ENCODE data around the gene NEK1.
A peak's percentile ranks its signal among the peaks of the same experiment; 100 is the strongest.
"Not testable (repeated sequence)": the region's sequence is repeated elsewhere in the genome, so short reads cannot be mapped to it uniquely, and the experiment has no call there.

The NEK1 gene

DNA sequence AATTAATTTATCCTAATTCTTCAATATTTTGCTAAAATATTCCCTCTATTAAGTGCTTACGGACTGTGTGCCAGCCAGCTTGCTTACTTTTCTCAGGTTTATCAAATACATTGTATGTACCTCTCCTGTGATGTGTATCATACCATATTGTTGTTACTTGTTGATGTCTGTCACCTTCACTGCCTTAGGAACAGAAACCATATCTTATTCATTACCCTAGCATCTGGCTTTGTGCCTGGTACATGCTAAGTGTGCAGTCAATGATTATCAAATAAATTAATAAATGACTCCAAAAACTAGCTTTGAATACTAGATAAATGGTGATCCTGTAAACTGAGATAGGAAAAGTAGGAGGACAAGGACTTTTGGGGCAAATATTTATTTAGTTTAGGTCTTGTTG is 14.9 kb upstream of the NEK1 start:
- H3K4me3 ChIP-seq (ENCODE audit: low read depth, low read length), result no peak overlapping the region
- DNase-seq (ENCODE audit: low read depth), result no peak
- TF ChIP-seq, protein P1, sequence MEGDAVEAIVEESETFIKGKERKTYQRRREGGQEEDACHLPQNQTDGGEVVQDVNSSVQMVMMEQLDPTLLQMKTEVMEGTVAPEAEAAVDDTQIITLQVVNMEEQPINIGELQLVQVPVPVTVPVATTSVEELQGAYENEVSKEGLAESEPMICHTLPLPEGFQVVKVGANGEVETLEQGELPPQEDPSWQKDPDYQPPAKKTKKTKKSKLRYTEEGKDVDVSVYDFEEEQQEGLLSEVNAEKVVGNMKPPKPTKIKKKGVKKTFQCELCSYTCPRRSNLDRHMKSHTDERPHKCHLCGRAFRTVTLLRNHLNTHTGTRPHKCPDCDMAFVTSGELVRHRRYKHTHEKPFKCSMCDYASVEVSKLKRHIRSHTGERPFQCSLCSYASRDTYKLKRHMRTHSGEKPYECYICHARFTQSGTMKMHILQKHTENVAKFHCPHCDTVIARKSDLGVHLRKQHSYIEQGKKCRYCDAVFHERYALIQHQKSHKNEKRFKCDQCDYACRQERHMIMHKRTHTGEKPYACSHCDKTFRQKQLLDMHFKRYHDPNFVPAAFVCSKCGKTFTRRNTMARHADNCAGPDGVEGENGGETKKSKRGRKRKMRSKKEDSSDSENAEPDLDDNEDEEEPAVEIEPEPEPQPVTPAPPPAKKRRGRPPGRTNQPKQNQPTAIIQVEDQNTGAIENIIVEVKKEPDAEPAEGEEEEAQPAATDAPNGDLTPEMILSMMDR (IDR thresholded peaks at IDR 0.05; ENCODE audit: control insufficient read depth, extremely low read depth, insufficient read depth), result no peak

DNA sequence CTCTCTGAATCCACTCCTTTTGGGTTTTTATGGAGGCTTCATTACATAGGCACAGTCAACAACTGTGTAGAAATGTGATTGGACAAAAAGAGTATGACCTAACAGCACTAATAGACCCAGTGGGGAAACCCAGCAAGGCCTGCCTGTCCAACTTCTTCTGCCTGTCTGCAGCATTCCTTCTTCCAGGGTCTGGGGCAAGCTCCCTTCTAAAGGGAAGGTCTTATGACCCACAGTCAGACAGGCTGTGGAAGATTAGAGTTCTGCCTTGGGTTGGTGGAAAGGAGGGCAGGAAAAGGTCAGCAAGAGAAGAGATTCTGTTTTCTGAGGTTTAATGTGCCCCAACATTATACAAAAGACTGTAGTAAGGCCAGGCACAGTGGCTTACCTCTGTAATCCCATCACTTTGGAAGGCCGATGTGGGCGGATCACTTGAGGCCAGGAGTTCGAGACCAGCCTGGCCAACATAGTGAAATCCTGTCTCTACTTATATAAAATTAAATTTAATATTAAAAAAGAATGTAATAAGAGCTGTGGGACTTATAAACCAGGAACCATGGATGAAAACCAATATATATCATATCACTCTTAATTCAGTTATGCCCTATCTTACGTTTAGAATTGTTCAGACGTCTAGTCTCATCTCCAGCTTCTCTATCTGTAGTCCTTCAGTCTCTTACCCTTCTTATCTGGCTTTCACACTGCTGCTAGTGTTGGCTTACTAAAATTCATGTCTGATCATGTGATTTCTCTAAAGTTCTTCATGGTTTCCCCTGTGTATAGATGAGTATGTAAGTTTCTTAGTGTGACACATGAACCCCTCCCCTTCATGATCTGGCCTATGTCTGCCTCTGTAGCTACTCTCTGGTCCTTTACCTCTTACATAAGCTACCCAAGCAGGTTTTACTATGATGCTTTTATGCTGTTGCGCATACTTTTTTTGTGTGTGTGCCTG is 14.2 kb upstream of the NEK1 start:
- DNase-seq (ENCODE audit: low read depth), result no peak
- TF ChIP-seq, protein P1 (IDR thresholded peaks at IDR 0.05; ENCODE audit: control insufficient read depth, extremely low read depth, insufficient read depth), result no peak
- H3K4me3 ChIP-seq (ENCODE audit: low read depth, low read length), result no peak overlapping the region

DNA sequence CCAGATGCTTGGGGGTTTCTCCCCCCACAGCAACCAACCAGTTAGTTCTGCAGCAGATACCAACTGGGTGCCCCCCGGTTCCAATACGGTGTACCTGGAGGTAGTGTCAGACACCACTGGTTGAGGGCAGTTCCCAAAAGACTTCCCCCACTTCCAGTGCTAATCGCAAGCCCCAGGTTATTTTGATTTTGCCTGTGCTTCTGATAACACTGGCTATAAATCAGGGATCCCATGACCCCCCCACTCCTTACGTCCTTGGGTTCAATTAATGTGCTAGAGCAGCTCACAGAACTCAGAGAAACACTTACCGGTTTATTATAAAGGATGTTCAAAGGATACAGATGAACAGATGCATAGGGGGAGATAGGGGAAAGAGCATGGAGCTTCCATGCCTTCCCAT is 13.5 kb upstream of the NEK1 start:
- TF ChIP-seq, protein P1 (IDR thresholded peaks at IDR 0.05; ENCODE audit: control insufficient read depth, extremely low read depth, insufficient read depth), result no peak
- no peak overlapping the region for H3K4me3 ChIP-seq (ENCODE audit: low read depth, low read length)
- DNase-seq (ENCODE audit: low read depth), result no peak

DNA sequence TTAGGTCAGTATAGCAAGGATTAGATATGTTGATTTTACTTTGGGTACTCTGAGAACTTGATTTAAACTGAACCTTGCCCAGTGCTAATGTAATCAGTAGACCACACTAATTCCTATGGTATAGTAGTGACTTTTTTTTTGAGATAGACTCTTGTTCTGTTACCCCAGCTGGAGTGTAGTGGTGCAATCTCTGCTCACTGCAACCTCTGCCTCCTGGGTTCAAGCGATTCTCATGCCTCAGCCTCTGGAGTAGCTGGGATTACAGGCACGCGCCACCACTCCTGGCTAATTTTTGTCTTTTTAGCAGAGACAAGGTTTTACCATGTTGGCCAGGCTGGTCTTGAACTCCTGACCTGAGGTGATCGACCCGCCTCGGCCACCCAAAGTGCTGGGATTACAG is 11.6 kb upstream of the NEK1 start:
- DNase-seq (ENCODE audit: low read depth); H3K4me3 ChIP-seq (ENCODE audit: low read depth, low read length): not testable (repeated sequence)

DNA sequence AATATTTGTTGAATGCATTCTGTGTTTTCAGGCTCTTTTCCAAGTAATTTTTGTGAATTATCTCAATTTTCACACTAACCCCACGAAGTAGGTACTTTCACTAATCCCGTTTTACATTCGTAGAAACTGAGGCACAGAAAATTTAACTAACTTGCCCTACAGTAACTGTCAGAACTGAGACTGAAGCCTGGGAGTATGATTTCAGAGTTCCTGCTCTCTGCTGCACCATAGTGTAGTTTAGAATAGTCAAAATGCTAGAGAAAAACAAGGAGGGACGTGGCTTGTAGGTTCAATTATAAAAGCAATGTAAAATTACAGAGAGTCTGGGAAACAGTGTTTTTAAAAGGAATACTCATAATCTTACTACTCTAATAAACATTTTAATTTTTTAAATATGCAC is 10.2 kb upstream of the NEK1 start:
- TF ChIP-seq, protein P1 (IDR thresholded peaks at IDR 0.05; ENCODE audit: control insufficient read depth, extremely low read depth, insufficient read depth), result no peak
- H3K4me3 ChIP-seq (ENCODE audit: low read depth, low read length), result peak overlapping the region; percentile 74
- DNase-seq (ENCODE audit: low read depth), result no peak

DNA sequence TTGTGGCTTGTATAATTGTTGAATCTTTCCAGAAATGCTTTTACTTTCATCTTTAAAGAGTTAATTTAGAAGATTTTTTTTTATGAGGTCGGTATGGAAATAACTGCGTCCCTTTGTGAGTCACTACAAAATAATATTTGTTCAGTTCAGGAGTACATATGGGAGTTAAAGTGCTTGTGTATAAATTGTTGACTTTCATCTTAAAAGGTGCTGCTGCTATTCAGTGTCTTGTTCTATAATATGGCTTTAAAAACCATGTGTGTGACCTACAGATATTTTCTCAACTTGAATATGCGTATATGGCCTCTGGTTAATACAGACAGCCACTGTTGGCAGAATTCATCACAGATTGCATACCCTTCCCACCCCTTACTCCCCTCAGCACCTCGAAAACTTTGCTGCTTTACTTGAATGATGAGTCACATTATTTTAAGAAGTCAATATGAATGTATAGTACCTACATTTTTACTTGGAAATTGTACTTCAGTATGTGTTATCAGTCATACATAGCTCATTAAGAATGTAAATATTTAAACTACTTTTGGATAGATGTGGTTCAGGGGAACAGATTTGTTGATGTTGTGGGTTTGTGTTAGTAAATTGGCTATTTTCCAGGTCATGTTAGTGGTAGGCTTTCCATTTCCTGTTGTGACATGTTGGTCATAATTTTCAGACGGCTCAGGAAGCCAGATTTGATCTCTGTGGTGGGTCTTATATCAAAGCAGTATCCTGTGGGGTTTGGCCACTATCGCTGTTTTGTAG is 9.5 kb upstream of the NEK1 start:
- DNase-seq (ENCODE audit: low read depth), result no peak
- peak overlapping the region; percentile 74 for H3K4me3 ChIP-seq (ENCODE audit: low read depth, low read length)
- TF ChIP-seq, protein P1 (IDR thresholded peaks at IDR 0.05; ENCODE audit: control insufficient read depth, extremely low read depth, insufficient read depth), result no peak

DNA sequence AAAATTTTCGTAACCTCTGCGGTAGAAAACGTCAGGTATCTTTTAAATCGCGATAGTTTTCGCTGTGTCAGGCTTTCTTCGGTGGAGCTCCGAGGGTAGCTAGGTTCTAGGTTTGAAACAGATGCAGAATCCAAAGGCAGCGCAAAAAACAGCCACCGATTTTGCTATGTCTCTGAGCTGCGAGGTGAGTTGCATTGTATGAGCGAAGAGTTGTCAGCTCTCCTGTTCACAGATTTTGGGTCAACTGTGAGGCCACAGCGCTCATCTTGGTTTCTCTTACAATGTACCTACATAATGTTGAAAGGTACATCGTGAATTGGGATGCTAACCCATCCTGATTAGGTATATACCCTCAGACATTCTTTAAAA is 8.5 kb upstream of the NEK1 start:
- TF ChIP-seq, protein P1 (IDR thresholded peaks at IDR 0.05; ENCODE audit: control insufficient read depth, extremely low read depth, insufficient read depth), result no peak
- peak overlapping the region; percentile 74 for H3K4me3 ChIP-seq (ENCODE audit: low read depth, low read length)
- DNase-seq (ENCODE audit: low read depth), result no peak

Data from LNCaP clone FGC (cell line).